GM21528 (cell line): ENCODE results near the gene HAND2.

Source experiments
- ATAC-seq: cut with Tn5 transposase; IDR thresholded peaks from one replicate; pipeline ENCODE4 v1.9.1; 2021; ENCODE audit warnings: mild to moderate bottlenecking, moderate library complexity; ENCODE audit not compliant: unreplicated experiment, low FRiP score

The HAND2 gene

GRCh38 chr4:173536808-173537429 is 6.9 kb upstream of the HAND2 start:
- ATAC-seq: no peak

DNA sequence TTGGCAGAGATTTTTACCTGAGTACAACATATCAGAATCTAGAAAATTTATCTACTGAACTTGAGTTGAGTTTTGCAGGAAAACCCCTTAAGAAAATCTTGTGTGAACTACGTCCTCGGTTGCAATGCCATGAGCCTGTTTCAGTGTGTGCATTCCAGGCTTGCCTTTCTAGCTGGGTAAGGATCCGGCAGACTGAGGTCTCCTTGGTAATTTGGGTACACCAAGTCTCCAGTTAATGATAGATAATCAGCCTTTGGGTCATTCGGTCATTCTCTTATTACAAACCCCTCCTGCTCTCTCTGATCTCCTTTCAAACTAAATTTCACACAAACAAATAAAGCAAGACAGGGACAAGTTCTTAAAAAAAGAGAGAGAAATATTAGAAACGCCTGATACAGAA is 5.9 kb upstream of the HAND2 start:
- ATAC-seq: no peak

DNA sequence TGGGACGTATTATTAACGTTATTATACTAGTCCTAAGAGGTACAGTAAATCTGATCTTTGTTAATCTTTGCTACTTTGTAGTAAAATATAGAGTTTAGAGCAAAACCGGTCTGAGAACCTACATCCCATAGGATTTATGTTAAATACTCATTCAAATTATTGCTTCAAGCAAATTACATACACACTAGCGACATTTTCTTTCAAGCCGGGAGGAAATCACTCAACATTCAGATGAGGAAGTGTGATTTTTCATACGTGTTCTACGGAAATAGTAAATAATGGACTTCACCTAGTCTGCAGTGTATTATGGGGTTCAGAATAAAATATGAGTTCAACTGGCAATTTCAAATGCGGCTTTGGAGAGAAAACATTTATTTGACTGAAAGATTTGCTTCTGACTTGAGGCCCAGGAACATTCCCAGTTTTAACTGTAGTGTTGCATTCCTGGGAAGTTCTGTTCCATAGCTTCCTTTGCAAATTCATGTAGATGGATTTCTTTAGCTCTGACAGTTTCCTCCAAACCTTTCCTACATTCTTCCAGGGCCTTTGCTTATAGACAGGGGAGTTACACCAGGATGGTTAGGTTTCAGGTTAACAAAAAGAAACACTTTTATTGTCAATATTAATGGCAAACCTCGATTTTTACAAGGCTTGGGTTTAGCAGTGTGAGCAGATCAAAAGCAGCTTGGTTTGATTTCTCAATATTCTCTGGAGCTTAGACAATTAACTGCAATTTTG is 5.3 kb upstream of the HAND2 start:
- ATAC-seq: no peak

DNA sequence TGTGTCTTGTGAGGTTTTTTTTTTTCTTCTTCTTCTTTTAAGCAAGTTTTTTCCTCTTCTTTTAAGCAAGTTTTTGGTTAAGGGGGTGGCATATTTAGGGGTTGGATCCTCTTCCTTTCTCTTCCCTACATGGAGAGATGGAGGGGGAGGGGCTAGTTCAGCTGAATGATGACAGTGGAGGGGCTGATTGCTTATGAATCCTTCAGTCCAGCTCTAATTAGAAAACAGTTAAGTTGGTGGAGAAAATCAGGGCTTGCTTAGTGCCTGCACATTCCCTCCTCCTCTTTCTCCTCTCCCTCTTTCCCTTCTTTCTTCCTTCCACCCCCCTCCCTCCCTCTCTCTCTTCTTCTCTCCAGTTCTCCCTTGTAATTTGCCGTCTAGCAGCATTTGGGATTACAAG is 4.4 kb upstream of the HAND2 start:
- no peak for ATAC-seq

DNA sequence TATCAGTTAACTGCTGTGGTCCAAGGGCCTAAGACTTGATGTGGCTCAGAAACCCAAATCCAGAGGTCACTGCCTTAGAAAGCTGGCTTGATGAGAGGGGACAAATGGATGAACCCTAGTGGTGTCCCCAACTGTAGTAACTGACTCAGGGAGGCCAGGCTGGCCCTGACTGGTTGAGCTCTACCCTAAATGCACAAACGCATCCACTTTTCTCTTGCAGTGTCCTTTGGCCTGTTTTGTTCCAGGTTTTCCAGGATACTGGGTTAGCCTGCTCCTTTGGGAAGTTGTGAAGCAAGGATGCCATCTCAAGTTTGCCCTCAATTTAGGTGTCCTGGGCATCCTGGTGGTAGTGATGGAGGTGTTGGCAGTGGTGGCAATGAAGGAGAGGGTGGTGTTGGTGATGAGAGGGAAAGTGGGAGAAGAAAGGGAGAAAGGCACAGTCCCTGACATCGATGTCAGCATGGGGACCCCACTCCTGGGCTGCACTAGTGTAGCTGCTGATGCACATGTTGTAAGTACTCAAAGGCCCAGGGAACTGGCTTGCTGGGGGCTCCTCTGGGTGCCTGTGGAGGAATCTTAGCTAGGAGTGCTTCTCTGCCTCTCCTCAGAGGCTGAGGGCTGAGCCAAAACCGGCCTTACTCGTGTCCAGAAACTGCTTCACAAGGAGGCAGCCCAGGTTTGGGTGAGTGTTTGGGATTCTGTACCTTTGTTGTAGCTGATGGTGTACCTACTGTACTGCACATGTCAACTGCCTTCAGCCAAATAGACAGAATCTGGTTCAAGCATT is 2.9 kb upstream of the HAND2 start:
- no peak for ATAC-seq

- no peak for ATAC-seq
Measured at GRCh38 chr4:173531086-173531965, 1.3 kb upstream of the HAND2 start.

GRCh38 chr4:173530326-173531085 is 477 bp upstream of the HAND2 start:
- no peak for ATAC-seq

GRCh38 chr4:173528378-173529321 is 1.4 kb downstream of the HAND2 start:
- no peak for ATAC-seq

- ATAC-seq: no peak
Measured at GRCh38 chr4:173527103-173527891, 2.7 kb downstream of the HAND2 start.

DNA sequence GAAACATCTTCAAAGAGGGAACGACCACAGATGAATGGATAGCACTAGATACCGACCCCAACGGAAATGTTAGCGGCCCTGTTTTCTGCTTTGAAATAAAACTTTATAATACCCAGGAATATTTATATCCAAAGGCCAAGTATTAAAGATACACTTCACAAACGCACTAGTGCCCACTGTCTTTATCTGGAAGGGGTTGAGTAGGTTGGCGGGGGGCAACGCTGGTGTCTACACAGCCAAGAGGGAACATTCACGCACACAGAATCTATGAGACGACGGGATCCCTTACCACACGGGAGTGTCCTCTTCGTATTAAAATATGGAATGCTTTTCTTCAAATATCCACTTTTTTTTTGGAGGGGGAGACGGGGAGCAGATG is 3.3 kb downstream of the HAND2 start:
- no peak for ATAC-seq

GRCh38 chr4:173526027-173526482 is 4.0 kb downstream of the HAND2 start:
- ATAC-seq: no peak

- no peak for ATAC-seq
Measured at GRCh38 chr4:173525118-173526011, 4.7 kb downstream of the HAND2 start.

GRCh38 chr4:173524218-173525117 is 5.6 kb downstream of the HAND2 start:
- ATAC-seq: no peak

DNA sequence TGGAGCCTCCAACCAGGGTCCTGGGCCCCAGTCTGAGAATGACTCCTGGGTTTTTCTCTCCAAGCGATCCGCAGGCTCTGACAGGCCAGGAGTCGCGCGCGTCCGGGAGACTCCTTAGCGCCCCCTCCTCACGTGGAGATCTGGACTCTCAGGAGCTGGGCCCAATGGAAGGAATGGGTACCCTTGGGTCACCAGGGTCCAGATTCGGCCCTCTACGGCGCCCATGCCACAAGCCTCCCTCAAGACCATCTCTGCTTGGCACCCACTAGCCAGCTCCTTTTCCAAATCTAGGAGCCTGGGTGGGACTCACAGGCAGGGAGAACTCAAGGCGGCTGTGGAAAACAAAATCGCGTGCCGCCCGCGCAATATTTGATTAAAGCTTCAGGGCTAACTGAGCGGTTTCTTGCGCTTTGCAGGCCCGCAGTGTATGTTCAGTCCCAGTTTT is 7.1 kb downstream of the HAND2 start:
- ATAC-seq: no peak

DNA sequence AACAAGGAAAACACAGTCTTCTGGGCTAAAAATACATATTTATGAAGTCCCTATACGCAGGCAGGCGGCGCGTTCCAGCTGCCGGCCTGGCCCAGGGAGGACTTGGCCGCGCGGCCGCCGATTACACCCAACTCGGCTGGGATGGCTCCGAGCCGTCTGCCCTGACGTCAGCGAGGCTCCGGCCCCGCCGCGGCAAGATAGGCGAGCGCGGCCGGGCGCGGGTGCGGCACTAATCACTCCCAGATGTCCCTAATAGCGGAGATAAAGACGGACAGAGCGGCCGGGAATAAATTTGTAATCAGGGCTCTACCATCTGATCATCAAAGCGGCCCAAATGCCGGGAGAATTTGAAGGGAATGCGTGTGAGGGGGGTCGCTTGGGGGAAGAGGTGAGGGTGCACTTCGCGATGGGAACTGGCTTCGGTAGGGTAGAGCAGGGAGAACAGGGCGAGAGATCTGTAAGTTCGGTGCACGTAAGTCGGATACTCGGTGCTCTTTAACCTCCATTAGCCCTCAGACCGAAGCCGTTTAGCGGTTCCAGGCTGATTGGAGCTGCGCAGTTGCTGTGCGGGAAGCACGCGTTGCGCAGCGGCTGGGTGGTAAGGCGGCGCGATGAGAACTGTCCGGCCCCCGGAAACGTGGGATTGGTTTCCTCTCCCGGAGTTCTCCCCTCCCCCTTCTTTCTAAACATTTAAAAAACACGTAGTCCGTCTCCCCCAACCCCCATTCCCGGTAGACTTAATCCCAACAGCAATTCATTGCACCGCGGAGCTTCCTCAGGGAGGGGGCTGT is 7.7 kb downstream of the HAND2 start:
- ATAC-seq: no peak
